Suprapubic skin (tissue), 4 donors: ENCODE measurements around the gene NAA38. TPM values are rescaled to one million over a fixed set of nuclear protein-coding genes. Genes with fewer than 3 reads are reported as not detected.
"Not testable (repeated sequence)": the region's sequence is repeated elsewhere in the genome, so short reads cannot be mapped to it uniquely, and the experiment has no call there.

Experiments used
- DNase-seq, 2 donors: peaks; one replicate each; pipeline ENCODE4 v3.0.0-alpha.2; 2019; ENCODE audit warnings: low spot score in 2 of 2
- H3K27ac ChIP-seq: fragments of 200-600 bp; sonication (generic); one replicate; pipeline ENCODE4 v1.5.1; 2019
- H3K27me3 ChIP-seq: fragments of 200-600 bp; sonication (generic); one replicate; pipeline ENCODE4 v1.5.1; 2019
- H3K36me3 ChIP-seq: fragments of 200-600 bp; sonication (generic); one replicate; pipeline ENCODE4 v1.5.1; 2019
- H3K4me1 ChIP-seq: fragments of 200-600 bp; sonication (generic); one replicate; pipeline ENCODE4 v1.5.1; 2019
- H3K4me3 ChIP-seq: fragments of 200-600 bp; sonication (generic); one replicate; pipeline ENCODE4 v1.5.1; 2019; ENCODE audit warnings: mild to moderate bottlenecking
- H3K9me3 ChIP-seq: fragments of 200-600 bp; sonication (generic); one replicate; pipeline ENCODE4 v1.5.1; 2019
- EP300 ChIP-seq: sonication (generic); formaldehyde crosslinking; IDR thresholded peaks from one replicate; pipeline ENCODE4 v1.6.1; 2017; ENCODE audit warnings: antibody characterized with exemption
- POLR2A ChIP-seq, 2 donors: fragments of 450-650 bp; IDR thresholded peaks; one replicate each; pipeline ENCODE4 v1.6.1; 2017; ENCODE audit warnings: antibody characterized with exemption in 2 of 2, mild to moderate bottlenecking in 2 of 2, moderate library complexity in 2 of 2
- POLR2AphosphoS5 ChIP-seq, 3 donors: sonication (generic); formaldehyde crosslinking; IDR thresholded peaks; one replicate each; pipeline ENCODE4 v1.6.1; 2017; ENCODE audit warnings: antibody characterized with exemption in 3 of 3
- WGBS: methylation state at CpG from one replicate; pipeline ENCODE4 v1.1.5; 2018; 5-methylcytosine and 5-hydroxymethylcytosine counted together
- total RNA-seq, 4 donors: library from RNA; depleted of rRNA; stranded (reverse); fragments of >200 nt; gene quantifications; one replicate each; pipeline ENCODE4 v1.1.0, GENCODE V29; 2016
- TF ChIP-seq, protein P1 (sequence below), 2 donors: fragments of 200-600 bp in 1 of 2; fragments of 450-650 bp in 1 of 2; sonication (generic) in 1 of 2; IDR thresholded peaks; one replicate each; pipeline ENCODE4 v1.5.1; 2016 to 2019; ENCODE audit warnings: antibody characterized with exemption in 2 of 2, mild to moderate bottlenecking in 1 of 2, moderate library complexity in 1 of 2

The NAA38 gene
- total RNA-seq, 4 donors from 2014 or later = 46.2 to 90.6 (median 47.6) TPM

DNA sequence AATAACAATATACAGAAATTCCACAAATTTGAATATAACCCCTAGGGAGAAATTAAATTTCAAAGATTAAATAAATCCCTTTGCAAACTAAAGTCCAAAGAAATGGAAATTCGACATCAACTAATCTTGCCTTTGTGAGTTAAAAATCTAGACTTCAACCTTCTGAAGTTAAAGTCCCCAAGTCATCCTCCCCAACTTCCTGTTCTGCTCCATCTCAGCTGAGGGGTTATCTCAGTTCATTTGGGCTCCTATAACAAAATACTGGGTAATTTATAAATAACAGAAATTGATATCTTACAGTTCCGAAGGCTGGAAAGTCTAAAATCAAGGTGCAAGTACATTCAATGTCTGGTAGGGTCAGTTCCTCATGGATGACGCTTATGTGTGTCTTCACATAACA, 46.1 kb downstream of the NAA38 start:
- TF ChIP-seq, protein P1, sequence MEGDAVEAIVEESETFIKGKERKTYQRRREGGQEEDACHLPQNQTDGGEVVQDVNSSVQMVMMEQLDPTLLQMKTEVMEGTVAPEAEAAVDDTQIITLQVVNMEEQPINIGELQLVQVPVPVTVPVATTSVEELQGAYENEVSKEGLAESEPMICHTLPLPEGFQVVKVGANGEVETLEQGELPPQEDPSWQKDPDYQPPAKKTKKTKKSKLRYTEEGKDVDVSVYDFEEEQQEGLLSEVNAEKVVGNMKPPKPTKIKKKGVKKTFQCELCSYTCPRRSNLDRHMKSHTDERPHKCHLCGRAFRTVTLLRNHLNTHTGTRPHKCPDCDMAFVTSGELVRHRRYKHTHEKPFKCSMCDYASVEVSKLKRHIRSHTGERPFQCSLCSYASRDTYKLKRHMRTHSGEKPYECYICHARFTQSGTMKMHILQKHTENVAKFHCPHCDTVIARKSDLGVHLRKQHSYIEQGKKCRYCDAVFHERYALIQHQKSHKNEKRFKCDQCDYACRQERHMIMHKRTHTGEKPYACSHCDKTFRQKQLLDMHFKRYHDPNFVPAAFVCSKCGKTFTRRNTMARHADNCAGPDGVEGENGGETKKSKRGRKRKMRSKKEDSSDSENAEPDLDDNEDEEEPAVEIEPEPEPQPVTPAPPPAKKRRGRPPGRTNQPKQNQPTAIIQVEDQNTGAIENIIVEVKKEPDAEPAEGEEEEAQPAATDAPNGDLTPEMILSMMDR (IDR thresholded peaks at IDR 0.05) = no peak
- TF ChIP-seq EP300 = no peak
- TF ChIP-seq POLR2A (IDR thresholded peaks at IDR 0.05) = no peak
- no peak for TF ChIP-seq POLR2AphosphoS5 (IDR thresholded peaks at IDR 0.05)
- Histone ChIP-seq H3K27me3 (peaks cover 5% of the 10 kb centered on the region), H3K4me3 (no peak overlapping the region), H3K36me3 (no peaks in the 10 kb centered on the region), H3K27ac (no peak overlapping the region), H3K4me1 (no peaks in the 10 kb centered on the region), H3K9me3 (no peaks in the 10 kb centered on the region)
- WGBS = 83% methylated on average over 3 of the region's 3 CpGs
- DNase-seq = no peak

DNA sequence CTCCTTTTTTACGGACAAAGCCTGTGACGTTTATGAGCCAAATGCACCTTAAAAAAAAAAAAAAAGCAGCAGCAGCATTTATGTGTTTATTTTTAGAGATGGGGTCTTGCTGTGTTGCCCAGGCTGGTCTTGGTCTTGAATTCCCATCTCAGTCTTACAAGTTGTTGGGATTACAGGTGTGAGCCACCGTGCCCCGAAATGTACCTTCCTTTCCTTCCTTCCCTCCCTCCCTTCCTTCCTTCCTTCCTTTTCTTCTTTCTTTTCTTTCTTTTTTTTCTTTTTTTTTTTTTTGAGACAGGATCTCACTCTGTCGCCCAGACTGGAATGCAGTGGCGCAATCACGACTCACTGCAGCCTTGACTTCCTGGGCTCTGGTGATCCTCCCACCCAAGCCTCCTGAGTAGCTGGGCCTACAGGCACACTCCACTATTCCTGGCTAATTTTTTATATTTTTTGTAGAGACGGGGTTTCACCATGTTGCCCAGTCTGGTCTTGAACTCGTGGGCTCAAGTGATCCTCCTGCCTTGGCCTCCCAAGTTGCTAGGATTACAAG, 47.5 kb downstream of the NAA38 start:
- H3K4me3 ChIP-seq, H3K36me3 ChIP-seq, H3K27me3 ChIP-seq, H3K27ac ChIP-seq, DNase-seq, H3K9me3 ChIP-seq, H3K4me1 ChIP-seq: not testable (repeated sequence)
- WGBS = 80% methylated on average over 9 of the region's 9 CpGs

DNA sequence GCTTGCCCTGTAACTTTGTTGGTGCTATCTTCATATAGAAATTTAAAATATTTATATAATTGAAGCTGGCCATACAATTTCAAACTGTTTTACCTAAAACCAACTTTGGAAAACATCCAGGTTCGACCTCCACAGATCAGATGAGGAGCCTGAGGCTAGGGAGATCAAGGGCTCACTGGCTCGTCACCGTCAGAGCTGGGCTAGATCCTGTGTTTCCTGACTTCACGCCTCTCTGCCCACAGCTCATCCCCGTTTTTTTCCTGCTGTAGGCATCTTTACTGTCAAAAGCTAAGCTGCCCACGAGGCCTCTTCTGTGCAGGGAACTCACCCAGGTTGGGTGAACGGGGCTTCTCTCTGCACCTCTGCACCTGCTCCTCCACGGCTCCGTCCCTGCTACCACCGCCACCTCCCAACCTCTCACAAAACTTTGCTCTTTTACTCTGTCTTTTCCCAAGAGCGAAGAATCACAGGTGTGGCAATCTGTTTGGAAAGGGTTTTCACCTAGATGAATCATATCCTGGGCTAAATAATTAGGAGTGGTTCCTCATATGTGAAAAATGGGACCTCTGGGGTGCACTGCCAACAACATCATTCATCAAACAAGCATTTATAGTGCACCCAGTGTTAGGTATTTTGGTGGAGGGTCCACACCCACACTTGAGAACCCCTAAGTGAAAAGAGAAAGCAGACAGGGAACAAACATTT, 48.1 kb downstream of the NAA38 start:
- Histone ChIP-seq H3K27ac (no peak overlapping the region), H3K36me3 (no peaks in the 10 kb centered on the region), H3K9me3 (no peaks in the 10 kb centered on the region), H3K4me1 (no peaks in the 10 kb centered on the region), H3K4me3 (no peak overlapping the region), H3K27me3 (peaks cover 5% of the 10 kb centered on the region)
- WGBS = 49% methylated on average over 11 of the region's 11 CpGs
- TF ChIP-seq POLR2AphosphoS5 (IDR thresholded peaks at IDR 0.05) = no peak
- TF ChIP-seq EP300 = no peak
- TF ChIP-seq POLR2A (IDR thresholded peaks at IDR 0.05) = no peak
- TF ChIP-seq, protein P1 (IDR thresholded peaks at IDR 0.05) = no peak
- DNase-seq = no peak

DNA sequence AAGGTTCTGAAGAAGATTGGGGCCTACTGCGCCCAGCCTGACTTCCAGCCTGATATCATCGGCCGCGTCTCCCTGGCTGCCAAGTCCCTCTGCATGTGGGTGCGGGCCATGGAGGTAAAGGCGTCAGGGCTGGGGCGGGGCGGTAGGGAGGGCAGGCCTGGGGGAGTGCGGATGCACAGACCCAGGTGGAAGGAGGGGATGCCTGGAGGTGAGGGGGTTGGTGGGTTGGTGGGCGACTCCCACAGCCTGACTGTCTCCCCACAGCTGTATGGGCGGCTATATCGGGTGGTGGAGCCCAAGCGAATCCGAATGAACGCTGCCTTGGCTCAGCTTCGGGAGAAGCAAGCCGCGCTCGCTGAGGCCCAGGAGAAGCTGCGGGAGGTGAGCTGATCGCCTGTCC, 50.2 kb downstream of the NAA38 start:
- Histone ChIP-seq H3K27ac (no peak overlapping the region), H3K36me3 (no peaks in the 10 kb centered on the region), H3K4me3 (no peak overlapping the region), H3K4me1 (no peaks in the 10 kb centered on the region), H3K27me3 (peaks cover 5% of the 10 kb centered on the region), H3K9me3 (no peaks in the 10 kb centered on the region)
- DNase-seq = no peak
- WGBS = 89% methylated on average over 20 of the region's 21 CpGs
- TF ChIP-seq POLR2AphosphoS5 (IDR thresholded peaks at IDR 0.05) = no peak
- no peak for TF ChIP-seq EP300
- TF ChIP-seq, protein P1 (IDR thresholded peaks at IDR 0.05) = no peak
- no peak for TF ChIP-seq POLR2A (IDR thresholded peaks at IDR 0.05)

Other genes with a start within 250 kb of the NAA38 start
- 10 to 100 TPM; 21.0 to 25.6 (median 22.5) TPM for gene FXR2, start 242.7 kb downstream of the NAA38 start, total RNA-seq
- 10 to 100 TPM; 28.7 to 58.8 (median 39.9) TPM for gene SAT2, start 229.7 kb downstream of the NAA38 start, total RNA-seq
- gene SHBG, start 227.4 kb downstream of the NAA38 start, total RNA-seq = not detected
- gene ATP1B2, start 206.6 kb downstream of the NAA38 start, total RNA-seq = 1 to 10 TPM in 1 of 4 donors, under 1 TPM in 3; 0.49 to 4.2 (median 0.74) TPM
- 10 to 100 TPM; 37.2 to 77.2 (median 65.2) TPM for gene TP53, start 170.1 kb downstream of the NAA38 start, total RNA-seq
- gene WRAP53, start 169.1 kb downstream of the NAA38 start, total RNA-seq = 1 to 10 TPM; 3.9 to 7.6 (median 5.5) TPM
- gene EFNB3, start 152.4 kb downstream of the NAA38 start, total RNA-seq = 1 to 10 TPM; 6.2 to 9.2 (median 9.0) TPM
- under 1 TPM in 2 of 4 donors, not detected in 2; 0.08 to 0.19 TPM for gene DNAH2, start 139.8 kb downstream of the NAA38 start, total RNA-seq
- 10 to 100 TPM; 21.4 to 31.0 (median 26.7) TPM for gene KDM6B, start 23.3 kb downstream of the NAA38 start, total RNA-seq
- gene TMEM88, start 2.5 kb downstream of the NAA38 start, total RNA-seq = 1 to 10 TPM; 4.2 to 7.6 (median 5.1) TPM
- 10 to 100 TPM in 1 of 4 donors, 1 to 10 TPM in 3; 7.1 to 10.8 (median 9.8) TPM for gene CYB5D1, start 444 bp upstream of the NAA38 start, total RNA-seq
- gene CHD3, start 31.2 kb upstream of the NAA38 start, total RNA-seq = 10 to 100 TPM; 42.1 to 76.0 (median 67.7) TPM
- gene RNF227, start 58.7 kb upstream of the NAA38 start, total RNA-seq = 10 to 100 TPM; 51.1 to 66.3 (median 57.3) TPM
- 1 to 10 TPM in 3 of 4 donors, not detected in 1; 1.9 to 7.5 (median 2.4) TPM for gene KCNAB3, start 72.3 kb upstream of the NAA38 start, total RNA-seq
- 10 to 100 TPM; 39.4 to 64.1 (median 46.2) TPM for gene TRAPPC1, start 74.4 kb upstream of the NAA38 start, total RNA-seq
- gene CNTROB, start 74.6 kb upstream of the NAA38 start, total RNA-seq = 10 to 100 TPM; 23.7 to 57.0 (median 30.8) TPM
- gene GUCY2D, start 145.1 kb upstream of the NAA38 start, total RNA-seq = not detected
- gene ALOX15B, start 181.5 kb upstream of the NAA38 start, total RNA-seq = 100 to 1,000 TPM in 1 of 4 donors, 10 to 100 TPM in 3; 44.8 to 156 (median 78.1) TPM
- 100 to 1,000 TPM in 3 of 4 donors, 10 to 100 TPM in 1; 91.4 to 150 (median 119) TPM for gene ALOX12B, start 230.2 kb upstream of the NAA38 start, total RNA-seq